GM19099 (cell line): ENCODE results near the gene DBH.

ENCODE experiments used
- POLR2A ChIP-seq: IDR thresholded peaks from 3 replicates; pipeline ENCODE4 v1.6.1; 2011; ENCODE audit warnings: low read depth; ENCODE audit not compliant: insufficient read length; ENCODE audit errors: extremely low read depth

Gene DBH

GRCh38 chr9:133600739-133601138 lies 35.4 kb upstream of the DBH start:
- no peak for TF ChIP-seq POLR2A

DNA sequence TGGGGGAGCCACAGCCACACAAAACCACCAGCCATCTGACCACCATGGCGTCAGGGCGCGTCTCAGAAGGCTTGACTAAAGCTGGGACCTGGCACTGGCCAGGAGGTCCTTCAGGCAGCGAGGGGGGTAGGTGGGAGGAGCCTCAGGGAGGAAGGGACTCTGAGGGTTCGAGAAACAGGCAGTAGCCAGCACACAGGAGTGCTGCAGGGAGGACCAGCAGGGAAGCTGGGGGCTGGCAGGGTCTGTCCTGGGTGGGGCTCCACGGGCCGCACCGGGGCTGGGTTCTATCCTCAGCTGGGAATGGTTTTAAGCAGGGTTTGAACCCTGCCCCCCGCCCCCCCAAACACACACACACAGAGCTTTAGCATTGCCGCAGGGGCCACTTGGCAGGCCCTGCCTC lies 34.4 kb upstream of the DBH start:
- TF ChIP-seq POLR2A: no peak

DNA sequence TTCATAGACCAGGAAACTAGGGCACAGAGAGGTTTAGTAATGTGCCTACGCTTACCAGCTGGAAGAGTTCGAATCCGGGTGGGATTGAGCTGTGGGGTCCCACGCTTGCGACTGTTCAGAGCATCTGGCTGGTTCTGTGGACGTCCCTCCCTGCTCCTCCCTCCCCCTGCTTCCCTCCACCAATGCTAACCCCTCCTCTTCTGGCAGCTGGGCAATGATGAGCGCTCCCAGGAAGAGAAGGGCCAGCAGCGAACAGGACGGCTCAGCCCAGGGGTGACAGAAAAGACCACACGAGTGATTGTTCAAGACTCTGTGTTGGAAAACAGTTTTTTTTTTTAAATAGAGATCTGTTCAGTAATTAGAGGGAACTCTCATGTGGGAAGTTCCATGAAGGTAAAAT lies 33.9 kb upstream of the DBH start:
- no peak for TF ChIP-seq POLR2A

DNA sequence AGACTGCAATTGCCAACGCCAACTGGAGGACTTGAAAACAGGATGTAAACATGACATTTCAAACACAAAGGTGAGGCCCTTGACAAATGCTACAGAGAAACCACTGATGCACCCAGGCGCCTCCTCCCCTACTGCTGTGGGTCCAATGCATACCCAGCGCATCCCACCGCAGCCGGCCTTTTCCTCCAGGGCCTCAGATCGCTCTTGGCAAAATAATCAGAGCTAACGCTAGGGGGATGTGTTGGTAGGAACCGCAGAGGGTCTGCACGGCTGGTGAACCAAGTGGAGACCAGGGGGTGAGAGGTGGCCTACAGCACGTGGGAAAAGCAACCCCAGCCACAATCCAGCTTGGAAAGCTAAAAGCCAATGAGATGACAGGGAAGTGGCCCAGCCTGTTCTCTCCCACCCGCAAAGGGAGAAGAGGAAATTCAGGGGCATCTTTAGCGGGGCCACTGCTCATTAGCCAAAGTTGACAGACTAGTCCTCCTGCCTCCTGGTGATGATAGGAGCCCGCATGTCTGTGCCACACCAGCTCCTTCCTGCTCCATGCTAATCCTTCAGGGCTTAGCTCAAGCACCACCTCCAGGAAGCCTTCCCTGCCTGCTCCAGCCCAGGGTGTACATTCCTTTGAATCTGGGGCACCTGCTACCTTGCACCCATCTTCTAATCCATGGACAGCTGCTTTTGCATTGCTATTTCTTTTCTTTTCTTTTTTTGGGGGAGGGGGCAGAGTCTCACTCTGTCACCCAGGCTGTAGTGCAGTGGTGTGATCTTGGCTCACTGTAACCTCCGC lies 32.8 kb upstream of the DBH start:
- TF ChIP-seq POLR2A: no peak

GRCh38 chr9:133604214-133604613 lies 31.9 kb upstream of the DBH start:
- no peak for TF ChIP-seq POLR2A

DNA sequence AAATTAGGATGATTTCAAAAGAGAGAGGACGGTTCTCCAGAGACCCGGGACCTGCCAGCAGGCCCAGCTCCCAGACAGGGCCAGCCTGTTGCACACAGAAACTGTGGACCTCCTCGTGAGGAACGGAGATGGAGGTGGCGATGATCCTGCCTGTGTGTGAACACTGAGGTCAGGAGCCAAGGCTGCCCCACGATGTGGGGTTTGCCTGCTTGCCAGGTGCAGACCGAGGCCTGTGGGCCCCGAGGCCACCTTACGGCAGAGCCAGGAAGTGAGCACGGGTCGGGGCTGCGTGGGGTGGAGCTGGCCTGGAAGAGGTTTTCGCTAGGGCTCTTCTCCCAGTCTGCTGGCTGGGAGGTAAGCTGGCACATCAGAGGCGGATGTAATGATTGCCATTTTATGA lies 31.3 kb upstream of the DBH start:
- no peak for TF ChIP-seq POLR2A

GRCh38 chr9:133605446-133605845 lies 30.7 kb upstream of the DBH start:
- TF ChIP-seq POLR2A: no peak

DNA sequence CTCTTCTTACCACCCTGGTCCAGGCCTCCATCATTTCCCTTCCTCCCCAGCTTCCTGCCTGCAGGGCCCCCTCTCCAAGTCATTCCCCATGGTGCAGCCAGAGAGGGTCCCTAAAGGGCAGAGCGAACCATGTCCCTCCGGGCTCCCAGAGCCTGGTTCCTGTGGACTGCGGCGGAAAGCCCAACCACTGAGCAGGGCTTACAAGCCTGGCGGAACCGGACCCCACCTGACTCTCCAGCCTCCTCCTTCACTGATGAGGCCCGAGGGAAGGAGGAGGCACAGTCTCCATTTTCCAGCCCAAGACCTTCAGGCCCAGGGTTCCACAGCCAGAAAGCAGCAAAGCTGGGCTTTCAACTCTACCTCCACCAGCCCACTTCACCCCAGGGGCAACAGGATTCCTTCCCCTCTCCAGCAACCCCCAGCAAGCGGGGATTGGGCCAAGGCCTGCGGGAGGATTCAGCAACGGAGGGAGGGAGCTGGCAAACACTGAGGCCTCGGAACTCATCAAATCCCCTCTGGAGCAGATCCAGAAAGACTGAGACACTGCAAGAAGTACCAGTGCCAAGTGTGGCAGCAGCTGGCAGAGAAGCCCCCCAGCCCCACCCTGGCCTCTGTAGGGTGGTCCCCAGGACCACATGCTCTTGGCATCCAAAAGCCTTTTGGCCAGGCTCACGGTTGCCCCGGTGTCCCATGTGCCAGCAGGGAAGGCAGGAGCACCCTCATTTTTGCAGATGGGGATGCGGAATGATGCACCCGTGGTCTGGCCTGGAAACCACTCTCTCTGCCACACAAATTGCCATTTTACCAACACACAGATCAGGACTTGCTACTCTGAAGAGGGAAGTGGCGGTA lies 30.1 kb upstream of the DBH start:
- no peak for TF ChIP-seq POLR2A

DNA sequence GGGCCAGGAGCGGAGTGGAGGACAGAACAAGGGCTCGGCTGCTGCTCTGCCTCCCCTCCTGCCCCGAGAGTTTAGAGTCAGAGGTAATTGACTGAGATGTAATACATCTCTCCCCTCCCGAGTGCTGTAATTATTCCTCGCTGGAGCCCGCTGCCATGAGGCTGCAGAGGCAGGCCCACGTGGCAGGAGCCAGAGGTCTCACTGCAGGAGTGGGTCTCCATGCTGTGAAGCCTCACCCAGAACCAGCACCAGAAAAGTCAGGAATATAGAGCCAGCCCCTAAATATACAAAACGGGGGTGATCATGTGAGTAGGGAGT lies 29.5 kb upstream of the DBH start:
- TF ChIP-seq POLR2A: no peak

DNA sequence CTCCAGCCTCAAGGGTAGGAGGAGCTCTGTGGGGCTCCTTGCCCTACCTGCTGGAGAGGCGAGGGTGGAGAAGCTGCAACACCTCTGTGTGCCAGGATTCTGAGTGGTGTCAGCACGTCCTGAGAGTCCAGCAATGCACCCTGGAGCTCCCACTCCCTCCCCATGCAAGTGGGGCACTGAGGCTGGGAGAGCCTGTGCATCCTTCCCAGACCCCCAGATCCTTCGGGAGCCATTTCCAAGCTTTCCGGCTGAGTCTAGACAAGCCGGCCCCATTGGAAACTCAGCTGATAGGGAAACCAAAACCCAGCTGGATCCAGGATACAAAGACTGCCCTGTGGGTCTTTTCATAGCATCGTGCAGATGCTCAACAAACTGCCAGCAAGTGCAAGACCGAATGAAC lies 28.8 kb upstream of the DBH start:
- TF ChIP-seq POLR2A: no peak

DNA sequence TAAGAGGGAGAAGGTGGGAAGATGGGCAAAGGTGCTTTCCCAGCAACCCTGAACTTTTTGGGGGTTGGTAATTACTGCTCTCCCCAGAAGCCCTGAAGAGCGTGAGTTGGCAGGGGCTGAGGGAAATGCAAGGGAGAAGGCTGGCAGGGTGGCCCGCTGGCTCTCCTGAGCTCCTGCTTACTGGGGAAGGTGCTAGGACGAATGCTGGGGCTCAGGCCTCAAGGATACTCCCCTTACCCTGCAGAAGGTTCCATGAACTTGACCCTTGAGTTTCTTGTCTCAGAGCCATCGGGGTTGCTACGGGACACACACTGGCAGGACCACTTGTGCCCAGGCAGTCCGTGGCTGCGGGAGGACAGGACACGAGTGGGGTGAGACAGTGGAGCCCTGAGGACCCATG lies 28.2 kb upstream of the DBH start:
- TF ChIP-seq POLR2A: no peak

- TF ChIP-seq POLR2A: no peak
Measured at GRCh38 chr9:133608382-133608781, 27.8 kb upstream of the DBH start.

GRCh38 chr9:133608889-133609288 lies 27.3 kb upstream of the DBH start:
- no peak for TF ChIP-seq POLR2A

DNA sequence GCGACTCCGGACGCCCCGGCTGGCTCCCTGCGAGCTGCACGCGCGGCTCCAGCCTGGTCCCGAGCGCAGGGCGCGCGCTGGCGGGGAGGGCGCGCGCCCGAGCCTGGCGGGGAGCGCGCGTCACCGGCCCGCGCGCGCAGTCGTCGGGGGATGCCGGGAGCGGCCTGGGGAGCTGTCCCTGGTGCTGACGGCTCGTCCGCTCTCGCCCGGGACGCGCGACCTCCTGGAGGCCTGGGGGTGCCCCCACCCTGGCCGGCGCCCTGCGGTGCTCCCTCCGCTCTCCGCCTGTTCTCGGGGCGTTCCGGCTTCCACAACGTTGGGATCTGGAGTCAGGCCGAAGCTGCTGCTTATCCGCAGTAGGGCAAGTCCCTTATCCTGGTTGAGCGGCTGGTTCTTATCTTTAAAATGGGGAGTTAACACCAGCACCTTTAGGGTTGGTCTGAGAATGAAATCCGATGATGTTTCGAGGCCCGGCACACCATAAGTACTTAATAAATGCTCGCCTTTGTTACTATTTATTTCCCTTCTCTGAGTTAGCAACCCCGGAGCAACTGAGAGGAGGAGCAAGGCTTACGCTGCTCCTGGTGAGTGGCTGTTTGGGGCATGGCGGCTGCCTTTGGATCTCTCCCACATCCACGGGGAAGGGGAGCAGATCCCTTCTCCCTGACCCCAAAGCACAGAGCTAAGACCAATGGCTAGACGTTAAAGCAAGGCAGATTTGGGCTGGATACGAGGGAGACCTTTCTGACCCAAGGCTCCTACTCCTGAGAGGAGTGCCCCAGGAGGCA lies 26.7 kb upstream of the DBH start, which contains the start of gene FAM163B:
FAM163B (minus strand) TSS at position 79 of the 788 bp plus-strand sequence. CDS start 29,166 bp downstream, outside the sequence.
- TF ChIP-seq POLR2A: no peak

DNA sequence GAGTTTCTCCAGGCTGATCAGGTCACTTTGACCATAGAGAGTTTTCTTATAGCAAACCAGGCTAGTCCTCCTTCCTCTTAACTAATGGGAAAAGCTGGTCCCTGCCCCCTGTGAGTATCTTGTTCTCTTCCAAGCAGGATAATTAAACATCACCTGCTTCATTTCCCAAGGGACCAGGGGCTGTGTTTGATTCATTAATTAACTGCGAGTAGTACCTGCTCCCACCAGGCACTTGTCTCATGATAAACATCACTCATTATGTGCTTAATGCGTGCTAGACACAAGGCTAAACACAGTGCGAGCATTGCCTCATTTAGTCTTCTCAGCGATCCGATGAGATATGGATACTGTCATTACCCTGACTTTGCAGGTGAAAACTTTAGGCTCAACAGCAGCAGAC lies 25.3 kb upstream of the DBH start:
- TF ChIP-seq POLR2A: no peak
